Stimulated activated CD4-positive, alpha-beta T cell treated with anti-CD3 and anti-CD28 coated beads, Interleukin-15, amount 100 ng/mL, for 1 hour (primary cell): ENCODE measurements around the gene ROPN1L.
"Not testable (repeated sequence)": the region's sequence is repeated elsewhere in the genome, so short reads cannot be mapped to it uniquely, and the experiment has no call there.

Experiments used
- DNase-seq, 2 donors: peaks; one replicate each; pipeline ENCODE4 v3.0.0-alpha.2; 2020; ENCODE audit warnings: low read depth in 1 of 2, low spot score in 1 of 2

ROPN1L gene

GRCh38 chr5:10500669-10501068 lies 59.0 kb downstream of the ROPN1L start:
- DNase-seq: no peak

GRCh38 chr5:10501554-10502075 lies 59.9 kb downstream of the ROPN1L start:
- no peak for DNase-seq

GRCh38 chr5:10502130-10502529 lies 60.5 kb downstream of the ROPN1L start:
- DNase-seq: no peak

GRCh38 chr5:10502578-10502977 lies 60.9 kb downstream of the ROPN1L start:
- no peak for DNase-seq

GRCh38 chr5:10503321-10503720 lies 61.6 kb downstream of the ROPN1L start:
- no peak for DNase-seq

- DNase-seq: no peak
Measured at GRCh38 chr5:10503997-10504793, 62.5 kb downstream of the ROPN1L start.

- no peak for DNase-seq
Measured at GRCh38 chr5:10505517-10506095, 63.9 kb downstream of the ROPN1L start.

GRCh38 chr5:10506535-10506934 lies 64.9 kb downstream of the ROPN1L start:
- no peak for DNase-seq

GRCh38 chr5:10507575-10508096 lies 66.0 kb downstream of the ROPN1L start:
- DNase-seq: no peak

- DNase-seq: no peak
Measured at GRCh38 chr5:10509575-10509974, 67.9 kb downstream of the ROPN1L start.

GRCh38 chr5:10511741-10512640 lies 70.3 kb downstream of the ROPN1L start:
- DNase-seq: no peak

- no peak for DNase-seq
Measured at GRCh38 chr5:10513501-10514442, 72.1 kb downstream of the ROPN1L start.

GRCh38 chr5:10514572-10514971 lies 72.9 kb downstream of the ROPN1L start:
- not testable (repeated sequence) for DNase-seq
